ENCODE data around the gene LPCAT1. TPM values are rescaled to one million over a fixed set of nuclear protein-coding genes. Genes with fewer than 3 reads are reported as not detected.
"Not testable (repeated sequence)": the region's sequence is repeated elsewhere in the genome, so short reads cannot be mapped to it uniquely, and the experiment has no call there.

Gene LPCAT1
- polyA plus RNA-seq, 3 donors: 41.6 to 46.8 (median 46.4) TPM

DNA sequence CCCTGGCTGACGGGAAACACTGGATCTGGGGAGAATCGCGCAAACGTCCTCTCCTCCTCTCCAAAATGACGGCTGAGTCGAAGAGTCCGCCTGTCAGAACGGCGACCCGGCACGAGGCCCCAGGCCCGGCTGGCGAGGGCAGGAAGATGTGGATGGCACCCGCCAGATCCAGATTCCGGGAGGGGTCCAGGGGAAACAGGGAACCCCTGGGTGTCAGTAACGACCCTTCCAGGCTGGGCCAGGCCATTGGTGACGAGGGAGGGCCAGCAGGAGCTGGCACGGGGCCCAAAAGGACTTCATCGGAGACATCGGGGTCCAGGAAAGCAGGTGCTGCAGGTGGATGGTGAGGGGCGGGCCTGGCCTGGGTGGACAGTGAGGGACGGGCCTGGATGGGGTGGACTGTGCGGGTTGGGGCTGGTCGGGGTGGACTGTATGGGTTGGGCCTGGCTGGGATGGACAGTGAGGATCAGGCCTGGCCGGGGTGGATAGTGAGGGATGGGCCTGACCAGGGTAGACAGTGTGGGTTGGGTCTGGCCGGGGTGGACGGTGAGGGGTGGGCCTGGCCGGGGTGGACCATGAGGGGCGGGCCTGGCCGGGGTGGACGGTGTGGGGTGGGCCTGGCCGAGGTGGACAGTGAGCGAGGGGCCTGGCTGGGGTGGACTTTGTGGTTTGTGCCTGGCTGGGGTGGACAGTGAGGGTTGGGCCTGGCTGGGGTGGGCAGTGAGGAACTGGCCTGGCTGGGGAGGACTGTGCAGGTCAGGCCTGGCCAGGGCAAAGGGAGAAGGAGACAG, 92.5 kb downstream of the LPCAT1 start:
- no peak for DNase-seq

DNA sequence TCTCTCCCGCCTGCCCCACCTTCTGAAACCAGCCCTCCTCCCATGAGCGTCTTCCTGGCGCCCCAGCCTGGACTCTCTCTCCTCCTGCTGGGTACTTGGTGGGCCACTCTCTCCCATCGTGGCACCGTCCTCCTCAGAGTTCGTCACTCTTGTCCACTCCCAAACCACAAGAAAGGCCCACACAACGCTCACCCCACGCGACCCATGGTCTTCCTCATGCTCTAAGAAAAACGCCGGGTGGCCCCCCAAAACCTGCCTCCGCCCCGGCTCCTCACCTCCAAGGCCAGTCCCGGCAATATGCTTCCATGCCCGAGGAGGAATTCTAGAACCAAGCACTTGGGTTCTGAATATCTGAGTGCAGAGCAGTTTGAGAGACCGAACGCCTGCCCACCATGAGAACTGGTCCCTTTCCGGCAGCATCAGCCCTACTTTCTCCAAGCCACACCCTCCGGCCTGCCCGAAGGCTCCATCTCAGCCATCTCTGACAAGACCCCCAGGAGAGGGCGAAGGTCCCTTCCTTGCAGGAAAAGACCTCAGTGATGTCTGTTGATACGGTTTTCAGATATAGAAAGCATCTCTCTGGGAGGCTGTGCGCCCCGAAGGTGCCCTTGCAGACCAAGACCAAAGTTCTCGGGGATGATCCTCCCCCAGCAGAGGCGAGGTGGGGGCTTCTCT, 93.5 kb downstream of the LPCAT1 start:
- DNase-seq: no peak

GRCh38 chr5:1429496-1429895, 94.3 kb downstream of the LPCAT1 start:
- DNase-seq: no peak

DNA sequence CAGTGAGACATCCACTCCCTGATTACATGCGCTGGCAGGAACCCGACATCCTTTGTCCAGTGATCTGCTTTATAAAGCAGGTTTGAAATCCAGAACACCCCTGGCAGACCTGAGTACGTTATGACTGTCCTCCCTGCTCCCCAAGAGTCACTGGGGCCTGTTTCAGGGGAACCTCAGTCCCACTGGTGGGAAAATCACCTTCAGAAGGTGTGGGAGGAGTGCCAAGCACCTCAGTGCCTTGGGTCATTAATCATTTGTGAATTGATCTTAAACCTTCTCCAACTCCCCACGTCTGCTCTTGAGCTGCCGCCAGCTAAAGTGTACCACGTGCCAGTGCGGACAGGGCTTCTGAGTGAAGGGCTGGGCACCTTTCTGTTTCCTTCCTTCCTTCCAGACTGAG, 94.7 kb downstream of the LPCAT1 start:
- DNase-seq: no peak

DNA sequence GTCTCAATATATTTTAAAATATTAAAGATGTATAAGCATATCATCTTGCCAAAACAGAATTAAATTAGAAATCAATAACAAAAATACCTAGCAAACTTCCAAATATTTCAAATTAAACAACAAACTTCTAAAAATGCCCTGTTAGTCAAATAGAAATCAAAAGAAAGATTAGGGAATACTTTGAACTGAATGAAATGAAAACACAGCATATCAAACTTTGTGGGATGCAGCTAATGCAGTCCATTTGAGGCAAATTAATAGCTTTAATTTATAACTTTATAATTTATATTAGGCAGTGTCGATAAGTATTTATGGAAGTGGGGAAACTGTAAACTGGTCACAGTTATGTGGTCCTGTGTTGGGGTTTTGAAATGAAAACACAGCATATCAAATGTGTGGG, 95.7 kb downstream of the LPCAT1 start:
- DNase-seq: no peak

GRCh38 chr5:1424716-1425115, 99.0 kb downstream of the LPCAT1 start:
- no peak for DNase-seq

DNA sequence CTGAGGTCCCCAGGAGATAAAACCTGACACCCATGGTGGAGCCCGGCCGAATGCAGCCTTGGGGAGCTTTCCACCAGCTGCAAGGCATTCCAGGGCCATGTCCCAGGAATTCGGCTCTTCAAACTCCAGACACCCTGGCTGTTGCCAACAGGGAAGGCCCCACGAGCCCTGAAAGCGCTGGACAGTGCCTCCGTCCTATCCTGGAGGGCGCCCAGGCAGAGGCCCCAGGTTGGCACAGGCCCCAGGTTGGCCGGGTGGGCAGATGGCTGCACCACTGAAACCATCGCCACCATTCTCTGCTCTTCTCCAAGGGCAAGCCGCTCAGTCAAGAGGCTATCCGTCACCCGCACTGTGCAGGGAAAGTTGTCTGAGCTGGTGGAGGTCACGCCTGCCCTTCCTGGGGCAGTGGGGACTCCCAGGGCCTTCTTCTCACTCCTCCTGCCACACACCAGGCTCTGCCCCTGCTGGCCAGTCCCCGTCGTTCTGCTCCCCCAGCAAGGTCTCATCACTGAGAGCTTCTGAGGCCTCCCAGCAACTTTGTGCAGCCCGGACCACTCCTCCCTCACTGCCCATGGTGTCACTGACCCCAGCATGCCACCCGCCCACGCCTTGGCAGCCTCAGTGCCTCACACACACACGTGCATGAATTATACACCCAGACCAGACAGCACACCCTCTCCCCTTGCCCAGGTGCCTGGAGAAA, 99.7 kb downstream of the LPCAT1 start:
- no peak for DNase-seq

- DNase-seq: not testable (repeated sequence)
Observed at GRCh38 chr5:1422522-1422921, 101.2 kb downstream of the LPCAT1 start.

GRCh38 chr5:1421521-1422341, 102.0 kb downstream of the LPCAT1 start:
- no peak for DNase-seq

DNA sequence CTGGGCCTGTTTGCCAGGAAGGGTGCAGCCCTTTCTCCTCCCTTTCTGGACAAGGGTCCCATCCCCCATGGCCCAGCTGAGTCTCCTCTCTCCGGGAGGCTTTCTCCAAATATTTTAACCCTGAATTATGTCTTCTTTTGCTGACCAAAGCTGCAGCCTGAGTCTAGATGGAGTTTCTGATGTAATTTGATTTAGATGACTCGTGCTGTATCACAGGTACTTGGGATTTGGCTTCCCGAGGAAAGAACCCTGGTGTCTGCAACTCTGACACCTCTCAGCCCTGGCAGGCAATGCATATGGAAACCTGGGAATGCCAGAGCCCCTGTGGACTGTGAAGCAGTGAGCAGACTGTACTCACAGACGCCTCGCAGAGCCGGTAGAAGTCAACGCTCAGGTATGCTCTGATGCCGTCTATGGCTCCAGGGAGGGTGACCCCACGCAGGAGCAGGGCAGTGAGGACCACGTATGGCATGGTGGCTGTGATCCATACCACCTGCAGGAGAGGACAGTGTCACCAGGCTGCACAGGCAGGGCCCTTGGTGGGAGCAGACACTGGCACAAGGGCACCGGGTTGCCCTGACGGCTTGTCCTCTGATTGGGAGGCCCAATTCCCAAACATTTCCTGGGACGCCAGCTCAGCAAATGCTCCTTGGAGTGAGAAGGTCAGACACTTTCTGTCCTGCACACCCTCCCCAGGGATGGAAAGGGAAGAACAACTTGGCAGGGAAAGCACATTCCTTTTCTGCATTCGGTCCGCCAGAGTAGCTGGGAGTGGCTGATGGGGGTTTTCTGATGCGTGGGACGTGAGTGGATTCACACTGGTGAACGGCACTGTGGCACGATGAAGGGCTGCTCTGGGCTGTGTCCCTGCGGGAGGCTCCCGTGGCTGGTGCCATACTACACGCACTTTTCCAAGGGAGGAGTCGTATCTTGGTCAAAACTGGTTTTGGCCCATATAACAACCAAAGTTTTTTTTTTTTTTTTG, 103.3 kb downstream of the LPCAT1 start:
- DNase-seq: no peak

- no peak for DNase-seq
Observed at GRCh38 chr5:1419476-1420210, 104.1 kb downstream of the LPCAT1 start.

GRCh38 chr5:1418921-1419280, 104.9 kb downstream of the LPCAT1 start:
- DNase-seq: no peak

- DNase-seq: no peak
Observed at GRCh38 chr5:1418238-1418920, 105.4 kb downstream of the LPCAT1 start.

DNA sequence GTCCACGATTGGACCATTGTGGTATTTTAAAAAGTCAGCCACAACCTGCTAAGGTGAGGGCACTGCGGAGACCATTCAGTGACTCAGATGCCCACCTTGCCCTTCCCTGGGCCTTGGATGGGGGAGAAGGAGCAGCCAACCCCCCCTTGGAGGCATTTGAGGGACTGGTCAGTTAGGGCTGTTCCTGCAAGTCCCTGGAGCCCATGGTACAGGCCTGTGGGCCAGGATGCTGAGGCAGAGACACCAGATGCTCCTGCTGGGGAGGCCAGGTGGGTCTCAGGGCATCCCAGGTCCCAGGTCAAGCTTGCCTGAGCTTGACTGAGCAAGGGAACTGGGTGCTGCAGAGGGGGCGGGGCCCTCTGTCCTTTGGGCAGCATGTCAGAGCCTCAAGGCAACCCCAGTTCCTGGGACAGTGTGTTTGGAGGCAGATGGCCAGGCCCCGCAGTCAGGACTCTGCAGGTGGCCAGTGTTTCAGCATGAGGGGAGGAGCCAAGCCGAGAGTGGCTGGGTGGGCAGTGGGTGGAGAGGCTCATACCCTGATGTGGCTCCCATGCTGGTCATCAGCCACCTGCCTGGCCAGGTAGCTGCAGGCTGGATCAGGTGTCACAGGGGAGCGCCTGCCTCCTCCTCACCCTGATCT, 106.1 kb downstream of the LPCAT1 start:
- DNase-seq: no peak

DNA sequence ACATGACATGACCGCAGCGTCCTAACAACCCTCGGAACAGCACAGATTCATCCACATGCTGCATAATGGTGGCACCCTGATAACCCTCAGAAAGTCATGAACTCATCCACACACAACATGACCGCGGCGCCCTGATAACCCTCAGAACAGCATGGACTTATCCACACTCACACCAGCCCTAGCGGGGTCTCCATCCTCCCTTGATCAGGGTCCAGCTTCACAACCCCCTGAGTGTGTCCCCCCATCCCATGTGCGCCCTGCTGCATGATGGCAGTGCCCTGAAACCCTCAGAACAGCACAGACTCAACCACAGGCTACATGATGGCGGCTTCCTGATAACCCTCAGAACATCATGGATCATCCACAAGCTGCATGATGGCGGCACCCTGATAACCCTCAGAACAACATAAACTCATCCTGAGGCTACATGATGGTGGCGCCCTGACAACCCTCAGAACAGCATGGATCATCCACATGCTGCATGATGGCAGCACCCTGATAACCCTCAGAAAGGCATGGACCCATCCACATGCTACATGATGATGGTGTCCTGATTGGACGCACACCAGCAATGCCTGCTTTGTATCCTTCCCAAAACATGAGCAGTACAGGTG, 106.8 kb downstream of the LPCAT1 start:
- no peak for DNase-seq

- DNase-seq: no peak
Observed at GRCh38 chr5:1415626-1416360, 108.0 kb downstream of the LPCAT1 start.

DNA sequence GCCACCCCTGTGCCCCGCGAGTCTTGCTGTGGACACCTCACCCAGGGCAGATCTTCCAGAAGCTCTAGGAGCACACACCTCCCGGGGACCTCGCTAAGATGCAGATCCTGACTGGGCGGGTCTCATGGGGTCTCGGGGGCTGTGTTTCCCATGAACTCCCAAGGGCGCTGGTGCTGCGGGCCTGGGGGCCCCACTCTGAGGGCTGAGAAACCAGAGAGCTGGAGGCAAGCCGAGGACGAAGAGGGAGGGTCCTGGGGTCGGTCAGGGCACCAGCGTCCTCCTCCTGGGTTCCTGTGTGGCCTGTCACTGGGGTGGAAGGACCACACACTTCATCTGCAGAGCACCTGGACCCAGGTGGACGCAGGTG, 108.7 kb downstream of the LPCAT1 start:
- DNase-seq: no peak

Data from renal pelvis (tissue), 4 donors.